Suprapubic skin (tissue), 4 donors: Measurements from ENCODE around the gene PCBD1. TPM values are rescaled to one million over a fixed set of nuclear protein-coding genes. Genes with fewer than 3 reads are reported as not detected.

Experiments used
- DNase-seq, 2 donors: peaks; one replicate each; pipeline ENCODE4 v3.0.0-alpha.2; 2019; ENCODE audit warnings: low spot score in 2 of 2
- H3K27ac ChIP-seq: fragments of 200-600 bp; sonication (generic); one replicate; pipeline ENCODE4 v1.5.1; 2019
- H3K27me3 ChIP-seq: fragments of 200-600 bp; sonication (generic); one replicate; pipeline ENCODE4 v1.5.1; 2019
- H3K36me3 ChIP-seq: fragments of 200-600 bp; sonication (generic); one replicate; pipeline ENCODE4 v1.5.1; 2019
- H3K4me1 ChIP-seq: fragments of 200-600 bp; sonication (generic); one replicate; pipeline ENCODE4 v1.5.1; 2019
- H3K4me3 ChIP-seq: fragments of 200-600 bp; sonication (generic); one replicate; pipeline ENCODE4 v1.5.1; 2019; ENCODE audit warnings: mild to moderate bottlenecking
- H3K9me3 ChIP-seq: fragments of 200-600 bp; sonication (generic); one replicate; pipeline ENCODE4 v1.5.1; 2019
- CTCF ChIP-seq, 2 donors: fragments of 200-600 bp in 1 of 2; fragments of 450-650 bp in 1 of 2; sonication (generic) in 1 of 2; IDR thresholded peaks; one replicate each; pipeline ENCODE4 v1.5.1; 2016 to 2019; ENCODE audit warnings: antibody characterized with exemption in 2 of 2, mild to moderate bottlenecking in 1 of 2, moderate library complexity in 1 of 2
- EP300 ChIP-seq: sonication (generic); formaldehyde crosslinking; IDR thresholded peaks from one replicate; pipeline ENCODE4 v1.6.1; 2017; ENCODE audit warnings: antibody characterized with exemption
- POLR2A ChIP-seq, 2 donors: fragments of 450-650 bp; IDR thresholded peaks; one replicate each; pipeline ENCODE4 v1.6.1; 2017; ENCODE audit warnings: antibody characterized with exemption in 2 of 2, mild to moderate bottlenecking in 2 of 2, moderate library complexity in 2 of 2
- POLR2AphosphoS5 ChIP-seq, 3 donors: sonication (generic); formaldehyde crosslinking; IDR thresholded peaks; one replicate each; pipeline ENCODE4 v1.6.1; 2017; ENCODE audit warnings: antibody characterized with exemption in 3 of 3
- WGBS: methylation state at CpG from one replicate; pipeline ENCODE4 v1.1.5; 2018; 5-methylcytosine and 5-hydroxymethylcytosine counted together
- total RNA-seq, 4 donors: library from RNA; depleted of rRNA; stranded (reverse); fragments of >200 nt; gene quantifications; one replicate each; pipeline ENCODE4 v1.1.0, GENCODE V29; 2016

PCBD1 gene
- total RNA-seq, 4 donors from 2014 or later: 24.2 to 47.0 (median 35.2) TPM

GRCh38 chr10:70899096-70899495 lies 10.7 kb upstream of the PCBD1 start:
- Histone ChIP-seq H3K27me3 (peaks cover 8% of the 10 kb centered on the region), H3K27ac (no peak overlapping the region), H3K4me3 (no peak overlapping the region), H3K9me3 (no peaks in the 10 kb centered on the region), H3K36me3 (no peaks in the 10 kb centered on the region), H3K4me1 (no peaks in the 10 kb centered on the region)
- DNase-seq: no peak
- 85% methylated on average over 4 of the region's 4 CpGs for WGBS
- TF ChIP-seq CTCF (IDR thresholded peaks at IDR 0.05) (no peak), POLR2AphosphoS5 (IDR thresholded peaks at IDR 0.05) (no peak), EP300 (no peak), POLR2A (IDR thresholded peaks at IDR 0.05) (no peak)

GRCh38 chr10:70898687-70899086 lies 10.3 kb upstream of the PCBD1 start:
- Histone ChIP-seq H3K36me3 (no peaks in the 10 kb centered on the region), H3K27me3 (peaks cover 8% of the 10 kb centered on the region), H3K4me1 (no peaks in the 10 kb centered on the region), H3K27ac (no peak overlapping the region), H3K9me3 (no peaks in the 10 kb centered on the region), H3K4me3 (no peak overlapping the region)
- 71% methylated on average over 3 of the region's 3 CpGs for WGBS
- TF ChIP-seq POLR2A (IDR thresholded peaks at IDR 0.05) (no peak), CTCF (IDR thresholded peaks at IDR 0.05) (no peak), EP300 (no peak), POLR2AphosphoS5 (IDR thresholded peaks at IDR 0.05) (no peak)
- no peak for DNase-seq

- Histone ChIP-seq H3K27me3 (peaks cover 3% of the 10 kb centered on the region), H3K27ac (no peak overlapping the region), H3K4me3 (no peak overlapping the region), H3K9me3 (no peaks in the 10 kb centered on the region), H3K36me3 (no peaks in the 10 kb centered on the region), H3K4me1 (no peaks in the 10 kb centered on the region)
- TF ChIP-seq POLR2AphosphoS5 (IDR thresholded peaks at IDR 0.05) (no peak), CTCF (IDR thresholded peaks at IDR 0.05) (no peak), EP300 (no peak), POLR2A (IDR thresholded peaks at IDR 0.05) (no peak)
- 100% methylated on average over 1 of the region's 1 CpG for WGBS
- DNase-seq: no peak
Measured at GRCh38 chr10:70896551-70896950, 8.2 kb upstream of the PCBD1 start.

GRCh38 chr10:70894416-70894815 lies 6.1 kb upstream of the PCBD1 start:
- Histone ChIP-seq H3K9me3 (no peaks in the 10 kb centered on the region), H3K27me3 (no peaks in the 10 kb centered on the region), H3K4me3 (no peak overlapping the region), H3K4me1 (no peaks in the 10 kb centered on the region), H3K27ac (no peak overlapping the region), H3K36me3 (no peaks in the 10 kb centered on the region)
- no peak for DNase-seq
- whole genome bisulfite sequencing: 82% methylated on average over 2 of the region's 2 CpGs
- no peak for TF ChIP-seq CTCF (IDR thresholded peaks at IDR 0.05)

- H3K4me3 ChIP-seq: no peak overlapping the region
- no peak overlapping the region for H3K27ac ChIP-seq
- no peaks in the 10 kb centered on the region for H3K9me3 ChIP-seq
- peaks cover 8% of the 10 kb centered on the region for H3K4me1 ChIP-seq
- 84% methylated on average over 8 of the region's 10 CpGs for whole genome bisulfite sequencing
- DNase-seq: no peak
- no peaks in the 10 kb centered on the region for H3K27me3 ChIP-seq
- H3K36me3 ChIP-seq: no peaks in the 10 kb centered on the region
- TF ChIP-seq POLR2A (IDR thresholded peaks at IDR 0.05) (no peak), POLR2AphosphoS5 (IDR thresholded peaks at IDR 0.05) (no peak), CTCF (IDR thresholded peaks at IDR 0.05) (no peak), EP300 (no peak)
Measured at GRCh38 chr10:70893227-70894006, 5.1 kb upstream of the PCBD1 start.
